ENCODE results near the gene CA5A. TPM values are rescaled to one million over a fixed set of nuclear protein-coding genes. Genes with fewer than 3 reads are reported as not detected.
A peak's percentile ranks its signal among the peaks of the same experiment; 100 is the strongest.
"Not testable (repeated sequence)": the region's sequence is repeated elsewhere in the genome, so short reads cannot be mapped to it uniquely, and the experiment has no call there.

Gene CA5A
- total RNA-seq, 1 experiment from 2014 or later: 0.10 TPM

GRCh38 chr16:87949071-87949744 is 12.9 kb upstream of the CA5A start:
- DNase-seq (ENCODE audit: extremely low read depth, low read depth): no peak

- DNase-seq (ENCODE audit: extremely low read depth, low read depth): no peak
Observed at GRCh38 chr16:87948735-87949070, 12.4 kb upstream of the CA5A start.

- DNase-seq (ENCODE audit: extremely low read depth, low read depth): no peak
Observed at GRCh38 chr16:87948119-87948545, 11.8 kb upstream of the CA5A start.

- no peak for DNase-seq (ENCODE audit: extremely low read depth, low read depth)
Observed at GRCh38 chr16:87947356-87948118, 11.2 kb upstream of the CA5A start.

GRCh38 chr16:87946596-87947347 is 10.4 kb upstream of the CA5A start:
- no peak for DNase-seq (ENCODE audit: extremely low read depth, low read depth)

- peak; percentile 45 for DNase-seq (ENCODE audit: extremely low read depth, low read depth)
Observed at GRCh38 chr16:87945351-87946042, 9.2 kb upstream of the CA5A start.

GRCh38 chr16:87942680-87943079 is 6.4 kb upstream of the CA5A start:
- DNase-seq (ENCODE audit: extremely low read depth, low read depth): no peak

- no peak for DNase-seq (ENCODE audit: extremely low read depth, low read depth)
Observed at GRCh38 chr16:87939562-87940423, 3.5 kb upstream of the CA5A start.

GRCh38 chr16:87938412-87938949 is 2.2 kb upstream of the CA5A start:
- no peak for DNase-seq (ENCODE audit: extremely low read depth, low read depth)

- DNase-seq (ENCODE audit: extremely low read depth, low read depth): not testable (repeated sequence)
Observed at GRCh38 chr16:87937231-87937542, 858 bp upstream of the CA5A start.

- DNase-seq (ENCODE audit: extremely low read depth, low read depth): not testable (repeated sequence)
Observed at GRCh38 chr16:87936016-87936374, 334 bp downstream of the CA5A start.

- DNase-seq (ENCODE audit: extremely low read depth, low read depth): not testable (repeated sequence)
Observed at GRCh38 chr16:87934752-87935425, 1.4 kb downstream of the CA5A start.

- no peak for DNase-seq (ENCODE audit: extremely low read depth, low read depth)
Observed at GRCh38 chr16:87933140-87933495, 3.2 kb downstream of the CA5A start.

GRCh38 chr16:87932475-87933139 is 3.7 kb downstream of the CA5A start:
- not testable (repeated sequence) for DNase-seq (ENCODE audit: extremely low read depth, low read depth)

- DNase-seq (ENCODE audit: extremely low read depth, low read depth): no peak
Observed at GRCh38 chr16:87931504-87931903, 4.8 kb downstream of the CA5A start.

GRCh38 chr16:87930456-87930855 is 5.9 kb downstream of the CA5A start:
- no peak for DNase-seq (ENCODE audit: extremely low read depth, low read depth)

- DNase-seq (ENCODE audit: extremely low read depth, low read depth): no peak
Observed at GRCh38 chr16:87929986-87930385, 6.3 kb downstream of the CA5A start.

- DNase-seq (ENCODE audit: extremely low read depth, low read depth): no peak
Observed at GRCh38 chr16:87927195-87927562, 9.2 kb downstream of the CA5A start.

All from NCI-H460 (cell line).